T-helper 1 cell treated with Interleukin-12 subunit alpha and Interleukin-12 subunit beta and Interleukin-4 antibody, amounts not matched to agents 30 μg/mL and 1 μg/mL, for 36 hours (primary cell): Measurements from ENCODE around the gene SEMA3C.

ENCODE experiments used
- H3K27ac Mint-ChIP-seq: one replicate; pipeline ENCODE4 v1.8.0; 2021; ENCODE audit warnings: mild to moderate bottlenecking, mixed read lengths
- H3K27me3 Mint-ChIP-seq: one replicate; pipeline ENCODE4 v1.8.0; 2021; ENCODE audit warnings: low read depth, mixed read lengths
- H3K36me3 Mint-ChIP-seq: one replicate; pipeline ENCODE4 v1.8.0; 2021; ENCODE audit warnings: low read depth, mixed read lengths
- H3K4me1 Mint-ChIP-seq: one replicate; pipeline ENCODE4 v1.8.0; 2021; ENCODE audit warnings: low read depth, mixed read lengths
- H3K4me3 Mint-ChIP-seq: one replicate; pipeline ENCODE4 v1.8.0; 2021; ENCODE audit warnings: mild to moderate bottlenecking, moderate library complexity, mixed read lengths
- H3K9me3 Mint-ChIP-seq: one replicate; pipeline ENCODE4 v1.8.0; 2021; ENCODE audit warnings: mixed read lengths

Gene SEMA3C

DNA sequence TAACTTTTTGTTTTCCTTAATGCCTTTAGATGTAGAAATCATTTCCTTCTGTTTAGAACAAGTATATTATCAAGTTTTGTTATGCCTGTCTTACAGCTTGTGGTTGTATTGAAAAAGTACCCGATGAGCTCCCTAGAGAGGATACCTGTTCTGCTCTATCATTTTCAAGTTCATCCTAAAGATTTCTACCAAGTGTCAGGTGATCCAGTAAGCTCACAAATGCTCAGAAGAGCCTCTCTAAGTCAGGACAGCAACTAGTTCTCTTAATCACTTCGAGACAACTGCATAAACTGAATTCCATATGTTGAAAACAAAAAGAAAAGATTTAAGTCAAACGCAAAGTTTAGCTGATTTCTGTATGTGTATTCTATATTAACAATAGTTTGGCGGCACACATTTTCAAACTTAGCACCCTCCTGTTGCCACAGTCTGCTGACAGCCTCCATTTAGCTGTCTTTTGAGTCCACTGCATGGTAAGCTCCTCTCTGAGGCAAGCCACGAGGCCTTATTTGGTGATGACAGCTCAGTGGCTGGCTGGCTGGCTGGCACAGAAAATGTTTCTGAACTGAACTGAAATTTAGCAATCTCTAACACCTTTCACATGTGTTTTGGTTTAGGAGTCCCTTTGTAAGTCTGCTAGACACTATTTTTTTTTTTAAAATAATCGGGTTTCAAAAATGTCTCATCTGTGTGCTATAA lies 59.4 kb downstream of the SEMA3C start:
- no peak overlapping the region for H3K4me3 Mint-ChIP-seq
- H3K27me3 Mint-ChIP-seq = no peaks in the 10 kb centered on the region
- H3K36me3 Mint-ChIP-seq = no peaks in the 10 kb centered on the region
- H3K27ac Mint-ChIP-seq = no peak overlapping the region
- no peaks in the 10 kb centered on the region for H3K4me1 Mint-ChIP-seq
- no peaks in the 10 kb centered on the region for H3K9me3 Mint-ChIP-seq

DNA sequence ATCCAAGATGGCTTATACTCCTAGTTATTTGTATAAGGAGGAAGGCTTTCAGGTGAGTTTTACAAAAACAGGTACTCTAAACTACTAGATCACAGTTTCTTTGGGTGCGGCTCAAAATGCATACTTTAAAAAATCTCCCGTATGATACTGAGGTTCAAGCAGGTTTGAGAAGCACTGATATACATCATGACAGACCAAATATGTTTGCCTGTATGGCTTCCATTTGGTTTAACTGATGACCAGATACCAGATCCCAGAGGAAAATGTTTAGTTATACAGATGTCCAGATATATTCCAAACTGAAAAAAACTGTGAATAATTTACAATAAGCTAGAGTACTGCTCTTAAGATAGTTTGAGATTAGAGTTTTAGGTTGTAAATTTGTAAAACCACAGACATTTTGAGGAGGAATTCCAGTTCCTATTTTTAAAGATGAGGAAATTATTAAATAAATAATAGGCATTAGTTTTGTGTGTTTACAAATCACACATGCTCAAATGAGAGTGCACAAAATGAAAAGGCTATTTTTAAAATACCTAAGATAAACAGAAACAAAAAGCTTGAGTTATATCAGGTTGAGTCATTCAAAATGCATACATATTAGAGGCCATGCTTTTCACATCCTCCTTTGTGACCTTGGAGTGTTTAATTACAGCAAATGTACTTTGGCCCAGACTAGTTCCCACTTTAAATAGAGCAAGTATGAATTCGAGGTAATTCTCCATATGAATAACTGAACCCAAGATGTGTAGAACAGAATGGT lies 60.5 kb downstream of the SEMA3C start:
- no peak overlapping the region for H3K27ac Mint-ChIP-seq
- no peaks in the 10 kb centered on the region for H3K4me1 Mint-ChIP-seq
- H3K9me3 Mint-ChIP-seq = no peaks in the 10 kb centered on the region
- no peaks in the 10 kb centered on the region for H3K27me3 Mint-ChIP-seq
- H3K4me3 Mint-ChIP-seq = no peak overlapping the region
- no peaks in the 10 kb centered on the region for H3K36me3 Mint-ChIP-seq

DNA sequence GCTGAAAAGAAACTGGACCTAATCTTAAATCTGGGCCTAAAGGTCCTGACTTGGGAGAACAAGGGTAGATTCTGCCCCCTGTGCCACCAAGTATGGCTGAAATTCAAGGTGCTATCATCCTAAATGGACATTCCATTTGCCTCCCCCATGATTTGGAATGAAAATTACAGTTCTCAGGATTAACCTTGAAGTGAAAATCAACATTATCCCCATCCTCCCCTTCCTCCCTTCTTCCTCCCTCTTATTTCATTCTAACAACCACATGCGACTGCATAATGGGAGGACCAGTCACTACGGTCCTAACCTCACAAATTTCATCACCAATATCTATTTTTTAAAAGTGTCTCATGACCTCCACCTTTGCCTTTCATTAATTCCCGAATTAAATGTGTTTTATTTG lies 62.1 kb downstream of the SEMA3C start:
- no peak overlapping the region for H3K27ac Mint-ChIP-seq

DNA sequence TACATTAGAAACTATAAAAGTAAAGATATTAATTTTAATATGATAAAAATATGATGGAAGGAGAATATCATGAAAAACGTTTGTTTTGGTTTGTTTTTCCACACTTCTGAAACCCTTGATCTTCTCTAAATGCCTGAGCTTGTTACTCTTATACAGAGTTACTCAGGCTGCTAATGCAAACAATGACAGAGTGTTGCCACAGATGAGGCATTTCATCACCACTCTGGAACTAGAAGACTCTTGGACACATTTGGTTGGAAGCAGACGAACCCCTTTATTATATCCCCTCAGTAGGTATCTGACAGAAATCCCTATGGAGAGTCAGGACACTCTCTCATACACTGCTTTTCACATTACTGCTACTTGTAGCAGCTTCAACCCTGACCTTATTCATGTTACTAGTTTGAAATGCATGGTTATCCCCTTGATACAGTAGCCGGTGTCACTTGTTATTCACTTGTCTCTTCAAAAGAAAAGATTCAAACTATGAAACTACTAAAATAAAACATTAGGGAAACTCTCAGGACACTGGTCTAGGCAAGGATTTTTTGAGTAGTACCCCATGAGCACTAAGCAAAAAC lies 66.9 kb downstream of the SEMA3C start:
- Mint-ChIP-seq H3K4me1 (no peaks in the 10 kb centered on the region), H3K27ac (no peak overlapping the region), H3K36me3 (no peaks in the 10 kb centered on the region), H3K9me3 (no peaks in the 10 kb centered on the region), H3K27me3 (no peaks in the 10 kb centered on the region), H3K4me3 (no peak overlapping the region)

More for the DNA sequence above, 62.1 kb downstream of the SEMA3C start:
- no peaks in the 10 kb centered on the region for H3K27me3 Mint-ChIP-seq
- H3K4me3 Mint-ChIP-seq = no peak overlapping the region
- no peaks in the 10 kb centered on the region for H3K9me3 Mint-ChIP-seq
- no peaks in the 10 kb centered on the region for H3K4me1 Mint-ChIP-seq
- no peaks in the 10 kb centered on the region for H3K36me3 Mint-ChIP-seq

DNA sequence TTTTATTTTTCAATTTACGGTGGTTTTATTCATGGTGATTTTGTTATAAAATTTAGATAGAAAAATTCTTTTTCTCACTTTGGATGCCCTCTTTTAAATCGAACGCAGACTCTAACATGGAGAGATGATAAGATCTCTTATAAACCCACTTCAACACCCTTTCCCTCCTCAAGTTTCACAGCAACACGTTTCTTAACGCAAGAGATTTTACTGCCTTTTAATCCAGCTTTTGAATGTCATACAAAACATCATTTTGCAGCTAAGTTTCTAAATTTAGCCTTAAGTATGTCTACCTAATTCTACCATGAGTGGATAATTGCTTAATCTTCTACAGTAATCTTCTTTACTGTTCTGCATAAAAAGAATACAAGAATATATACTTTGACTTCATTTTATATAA lies 70.0 kb downstream of the SEMA3C start:
- Mint-ChIP-seq H3K36me3 (no peaks in the 10 kb centered on the region), H3K9me3 (no peaks in the 10 kb centered on the region), H3K27ac (no peak overlapping the region), H3K27me3 (no peaks in the 10 kb centered on the region), H3K4me1 (no peaks in the 10 kb centered on the region), H3K4me3 (no peak overlapping the region)

DNA sequence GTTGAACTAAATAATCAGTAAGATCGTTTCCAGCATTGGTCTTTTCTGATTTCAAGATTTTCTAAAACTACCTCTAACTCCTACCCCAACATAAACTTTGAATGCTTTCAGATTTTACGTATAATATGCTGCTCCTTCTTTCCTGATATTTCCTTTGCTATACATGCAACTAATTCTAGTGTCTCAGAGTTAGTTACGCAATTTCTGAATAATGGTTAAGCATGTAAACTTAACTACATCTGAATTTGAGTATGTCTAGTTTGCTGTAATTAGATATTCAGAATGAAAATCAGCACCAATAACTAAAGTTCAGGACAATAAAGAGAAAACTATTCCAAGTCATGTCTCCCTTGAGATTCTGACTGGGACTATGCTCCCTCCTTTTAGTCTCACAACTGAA lies 71.0 kb downstream of the SEMA3C start:
- Mint-ChIP-seq H3K27ac (no peak overlapping the region), H3K27me3 (no peaks in the 10 kb centered on the region), H3K4me3 (no peak overlapping the region), H3K4me1 (no peaks in the 10 kb centered on the region), H3K36me3 (no peaks in the 10 kb centered on the region), H3K9me3 (no peaks in the 10 kb centered on the region)

DNA sequence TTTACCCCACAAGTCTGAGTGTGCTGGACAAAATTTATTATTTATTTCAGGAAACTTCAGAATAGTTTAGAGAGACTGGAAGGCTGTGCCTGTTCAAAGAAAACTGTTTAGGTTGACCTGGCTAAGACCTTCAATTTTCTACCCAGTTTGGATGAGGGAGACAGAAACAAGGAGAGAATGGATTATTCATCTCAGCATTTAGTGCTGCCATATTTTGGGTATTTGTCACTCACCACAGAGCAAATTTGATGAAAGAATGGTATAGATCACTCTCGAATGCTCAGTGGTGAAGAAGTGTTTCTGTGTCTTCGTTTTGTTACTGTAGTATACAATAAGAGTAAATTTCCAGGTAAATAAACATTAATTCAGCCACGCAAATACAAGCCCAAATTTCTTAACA lies 71.8 kb downstream of the SEMA3C start:
- Mint-ChIP-seq H3K9me3 (no peaks in the 10 kb centered on the region), H3K36me3 (no peaks in the 10 kb centered on the region), H3K4me3 (no peak overlapping the region), H3K4me1 (no peaks in the 10 kb centered on the region), H3K27me3 (no peaks in the 10 kb centered on the region), H3K27ac (no peak overlapping the region)

DNA sequence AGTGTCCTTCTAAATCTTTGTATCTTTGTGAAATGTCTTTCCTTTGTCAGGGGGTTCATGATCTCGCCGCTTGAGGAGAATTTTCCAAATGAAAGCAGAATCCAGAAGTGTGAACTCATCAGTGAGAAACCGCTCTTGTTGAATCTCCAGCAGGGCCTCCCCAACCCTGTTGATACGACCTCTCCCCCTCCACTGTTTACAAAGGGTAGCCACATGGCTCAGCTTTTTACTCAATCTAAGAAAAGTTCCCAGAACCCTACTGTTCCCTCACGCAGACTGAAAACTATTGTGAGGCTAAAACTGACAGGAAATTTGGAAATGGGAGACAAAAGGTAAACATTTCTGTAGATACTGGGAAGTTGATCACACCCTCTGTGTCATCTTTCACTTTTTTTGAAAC lies 73.9 kb downstream of the SEMA3C start:
- no peaks in the 10 kb centered on the region for H3K27me3 Mint-ChIP-seq
- H3K9me3 Mint-ChIP-seq = no peaks in the 10 kb centered on the region
- no peaks in the 10 kb centered on the region for H3K4me1 Mint-ChIP-seq
- H3K27ac Mint-ChIP-seq = no peak overlapping the region
- no peak overlapping the region for H3K4me3 Mint-ChIP-seq
- H3K36me3 Mint-ChIP-seq = no peaks in the 10 kb centered on the region

DNA sequence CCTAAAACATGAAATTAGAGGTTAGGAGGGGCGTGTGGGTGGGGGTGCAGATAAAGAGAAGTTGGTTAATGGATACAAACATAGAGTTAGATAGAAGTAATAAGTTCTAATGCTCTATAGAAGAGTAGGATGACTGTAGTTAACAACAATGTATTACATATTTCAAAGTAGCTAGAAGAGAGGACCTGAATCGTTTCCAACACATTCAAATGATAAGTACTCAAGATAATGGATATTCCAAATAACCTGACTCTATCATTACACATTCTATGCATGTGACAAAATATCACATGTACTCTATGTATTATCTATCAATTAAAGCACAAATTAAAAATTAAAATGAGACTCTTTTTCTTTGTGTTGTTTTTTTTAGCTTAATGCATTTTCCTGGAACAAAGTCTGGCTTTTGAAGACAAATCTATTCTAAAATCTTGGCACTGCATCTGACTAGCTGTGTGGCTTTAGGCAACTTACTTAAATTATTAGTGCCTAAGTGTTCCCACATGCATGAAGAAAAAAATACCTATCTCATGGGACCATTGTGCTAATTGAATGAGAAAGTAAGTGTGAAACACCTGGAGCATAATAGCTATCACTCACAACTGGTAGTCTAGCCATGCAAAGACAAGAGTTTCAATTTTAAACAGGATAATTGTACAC lies 75.7 kb downstream of the SEMA3C start:
- Mint-ChIP-seq H3K27ac (no peak overlapping the region), H3K9me3 (no peaks in the 10 kb centered on the region), H3K36me3 (no peaks in the 10 kb centered on the region), H3K4me1 (no peaks in the 10 kb centered on the region), H3K4me3 (no peak overlapping the region), H3K27me3 (no peaks in the 10 kb centered on the region)

DNA sequence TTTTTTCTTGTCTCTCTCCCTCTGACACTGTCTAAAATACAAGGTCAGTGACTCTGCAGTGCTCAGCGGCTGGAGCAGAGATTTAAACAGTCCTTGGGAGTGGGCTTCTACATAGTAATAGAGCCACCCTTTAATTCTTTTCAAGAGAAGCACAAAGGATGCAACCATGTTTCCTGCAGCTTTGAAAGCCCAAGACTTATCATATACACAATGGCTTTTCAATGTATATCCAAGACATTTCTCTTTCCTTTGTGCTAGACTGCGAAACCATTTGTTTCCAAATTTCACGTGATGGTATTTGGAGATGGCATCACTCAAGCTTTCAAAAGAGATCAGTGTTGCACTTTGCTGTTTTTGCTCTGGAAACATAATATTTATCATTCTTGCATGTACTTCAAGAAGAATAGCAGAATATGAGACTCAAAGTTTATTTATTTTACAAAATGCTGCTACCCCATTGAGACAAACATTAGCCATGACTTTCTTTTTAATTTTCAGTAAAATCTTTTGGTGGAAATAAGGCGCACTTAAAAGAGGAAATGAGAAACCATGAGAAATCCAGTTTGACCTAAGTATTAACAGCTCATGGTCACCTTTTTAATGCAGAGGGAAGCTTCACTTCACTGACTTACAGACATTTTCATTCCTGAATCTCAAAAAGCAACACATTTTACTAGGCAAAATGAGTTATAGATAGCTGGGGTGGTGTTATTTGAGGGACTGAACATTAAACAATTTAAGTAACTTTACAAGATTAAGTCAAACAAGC lies 76.6 kb downstream of the SEMA3C start:
- H3K27me3 Mint-ChIP-seq = no peaks in the 10 kb centered on the region
- H3K4me3 Mint-ChIP-seq = no peak overlapping the region
- H3K4me1 Mint-ChIP-seq = no peaks in the 10 kb centered on the region
- H3K27ac Mint-ChIP-seq = no peak overlapping the region
- H3K9me3 Mint-ChIP-seq = no peaks in the 10 kb centered on the region
- no peaks in the 10 kb centered on the region for H3K36me3 Mint-ChIP-seq

DNA sequence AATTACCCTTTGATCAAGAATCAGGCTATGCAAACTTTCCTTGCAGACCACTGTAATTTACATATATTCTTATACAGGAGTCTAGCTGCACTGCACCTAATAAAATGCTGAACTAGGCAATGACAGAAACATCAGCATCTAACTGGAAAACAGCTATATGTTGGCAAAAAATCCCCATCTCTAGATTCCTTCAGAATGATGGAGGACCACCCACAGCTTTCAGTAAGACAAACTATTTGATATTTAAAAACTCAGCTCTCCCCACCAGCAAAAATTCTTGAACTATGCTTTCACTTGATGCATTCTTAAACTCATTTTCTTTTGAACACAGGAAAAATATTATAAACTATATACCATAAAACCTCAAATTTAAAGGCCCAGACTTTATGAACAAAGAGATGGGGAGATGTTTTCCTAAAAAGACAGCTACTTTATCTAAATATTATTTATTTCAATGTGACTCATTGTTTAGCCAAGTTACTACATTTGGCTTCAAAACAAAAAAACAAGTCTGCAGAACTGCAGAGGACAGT lies 77.4 kb downstream of the SEMA3C start:
- Mint-ChIP-seq H3K9me3 (no peaks in the 10 kb centered on the region), H3K36me3 (no peaks in the 10 kb centered on the region), H3K4me3 (no peak overlapping the region), H3K4me1 (no peaks in the 10 kb centered on the region), H3K27ac (no peak overlapping the region), H3K27me3 (no peaks in the 10 kb centered on the region)

DNA sequence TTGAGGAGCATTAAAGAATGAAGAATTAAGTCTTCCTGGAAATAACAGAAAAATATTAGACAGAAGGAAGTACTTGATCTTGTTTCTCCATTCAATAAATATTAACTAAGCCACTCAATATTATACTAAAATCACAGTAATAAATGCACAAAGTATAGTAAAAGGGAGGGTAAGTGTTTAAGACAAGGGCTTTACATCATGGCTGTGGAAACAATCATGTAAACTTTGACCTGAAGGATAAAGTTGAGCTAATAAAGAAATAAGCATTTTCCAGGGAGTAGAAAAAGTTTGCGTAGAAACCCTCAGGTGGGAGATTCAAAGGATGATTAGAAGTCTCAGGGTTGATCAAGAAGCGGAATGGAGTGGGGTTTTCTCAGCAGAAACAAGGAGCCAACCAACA lies 78.2 kb downstream of the SEMA3C start:
- Mint-ChIP-seq H3K4me3 (no peak overlapping the region), H3K9me3 (no peaks in the 10 kb centered on the region), H3K36me3 (no peaks in the 10 kb centered on the region), H3K27ac (no peak overlapping the region), H3K27me3 (no peaks in the 10 kb centered on the region), H3K4me1 (no peaks in the 10 kb centered on the region)

DNA sequence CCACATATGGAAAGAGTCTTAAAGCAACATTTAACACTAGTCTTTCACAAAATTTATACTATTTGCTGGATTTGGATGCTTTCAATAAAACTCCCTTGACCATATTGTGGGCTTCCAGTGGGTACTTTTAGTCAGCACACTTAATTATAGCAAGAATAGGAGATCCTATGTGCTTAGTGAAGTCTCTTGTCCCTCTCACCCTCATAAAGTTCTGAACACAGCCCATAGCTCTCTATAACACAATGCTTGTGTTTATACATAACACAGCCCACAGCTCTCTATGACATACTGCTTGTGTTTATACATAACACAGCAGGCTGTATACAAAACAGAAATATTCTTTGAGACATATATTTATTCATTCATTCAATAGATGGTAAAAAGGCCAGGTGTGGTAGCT lies 79.0 kb downstream of the SEMA3C start:
- no peak overlapping the region for H3K27ac Mint-ChIP-seq
- H3K27me3 Mint-ChIP-seq = no peaks in the 10 kb centered on the region
- H3K36me3 Mint-ChIP-seq = no peaks in the 10 kb centered on the region
- H3K4me1 Mint-ChIP-seq = no peaks in the 10 kb centered on the region
- no peak overlapping the region for H3K4me3 Mint-ChIP-seq
- H3K9me3 Mint-ChIP-seq = no peaks in the 10 kb centered on the region

DNA sequence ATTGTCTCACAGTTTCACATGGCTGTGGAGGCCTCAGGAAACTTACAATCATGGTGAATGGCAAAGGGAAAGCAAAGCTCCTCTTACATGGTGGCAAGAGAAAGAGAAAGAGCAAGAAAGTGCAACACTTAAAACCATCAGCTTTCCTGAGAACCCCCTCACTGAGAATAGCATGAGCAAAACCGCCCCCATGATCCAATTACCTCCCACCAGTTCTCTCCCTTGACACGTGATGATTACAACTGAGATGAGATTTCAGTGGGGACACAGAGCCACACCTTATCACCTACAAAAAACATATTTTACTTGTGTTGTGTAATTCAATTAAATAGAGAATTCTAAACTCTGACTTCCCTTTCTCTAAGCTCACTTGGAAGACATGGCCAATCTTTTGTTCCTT lies 80.2 kb downstream of the SEMA3C start:
- no peaks in the 10 kb centered on the region for H3K4me1 Mint-ChIP-seq
- no peak overlapping the region for H3K27ac Mint-ChIP-seq
- no peaks in the 10 kb centered on the region for H3K9me3 Mint-ChIP-seq
- no peak overlapping the region for H3K4me3 Mint-ChIP-seq
- no peaks in the 10 kb centered on the region for H3K27me3 Mint-ChIP-seq
- no peaks in the 10 kb centered on the region for H3K36me3 Mint-ChIP-seq
